H9 (cell line): ENCODE measurements around the gene RXRB. TPM values are rescaled to one million over a fixed set of nuclear protein-coding genes. Genes with fewer than 3 reads are reported as not detected.

Experiments used
- DNase-seq: peaks from one replicate; pipeline ENCODE4 v3.0.0-alpha.2; 2017
- H2AFZ ChIP-seq: one replicate; pipeline ENCODE4 v1.6.1; 2013; ENCODE audit warnings: mild to moderate bottlenecking, low read length, control low read depth, moderate library complexity
- H2AK5ac ChIP-seq: 2 replicates; pipeline ENCODE4 v1.6.1; 2013; ENCODE audit warnings: low read length, control low read depth, mixed read lengths; ENCODE audit not compliant: insufficient read length
- H2BK120ac ChIP-seq: one replicate; pipeline ENCODE4 v1.6.1; 2013; ENCODE audit warnings: low read depth, mild to moderate bottlenecking, low read length, control low read depth, inconsistent platforms; ENCODE audit not compliant: poor library complexity, severe bottlenecking
- H2BK12ac ChIP-seq: 2 replicates; pipeline ENCODE4 v1.6.1; 2013; ENCODE audit warnings: low read length, control low read depth, mixed read lengths, low read depth; ENCODE audit not compliant: insufficient read length
- H2BK15ac ChIP-seq: 2 replicates; pipeline ENCODE4 v1.6.1; 2013; ENCODE audit warnings: low read depth, low read length, control low read depth
- H2BK20ac ChIP-seq: one replicate; pipeline ENCODE4 v1.6.1; 2013; ENCODE audit warnings: low read depth, mild to moderate bottlenecking, low read length, control low read depth, inconsistent platforms; ENCODE audit not compliant: poor library complexity, severe bottlenecking
- H2BK5ac ChIP-seq: 2 replicates; pipeline ENCODE4 v1.6.1; 2013; ENCODE audit warnings: low read length, control low read depth, mixed read lengths; ENCODE audit not compliant: insufficient read length
- H3K14ac ChIP-seq: 2 replicates; pipeline ENCODE4 v1.6.1; 2013; ENCODE audit warnings: low read length, control low read depth; ENCODE audit not compliant: insufficient read depth
- H3K18ac ChIP-seq: 2 replicates; pipeline ENCODE4 v1.6.1; 2013; ENCODE audit warnings: low read depth, mild to moderate bottlenecking, mixed read lengths, low read length, control low read depth; ENCODE audit not compliant: insufficient read length
- H3K23ac ChIP-seq: 2 replicates; pipeline ENCODE4 v1.6.1; 2013; ENCODE audit warnings: low read length, control low read depth, mixed read lengths, low read depth; ENCODE audit not compliant: insufficient read length
- H3K23me2 ChIP-seq: 2 replicates; pipeline ENCODE4 v1.6.1; 2013; ENCODE audit warnings: low read depth, mild to moderate bottlenecking, mixed read lengths, low read length, control low read depth; ENCODE audit not compliant: insufficient read length, poor library complexity, severe bottlenecking
- H3K27ac ChIP-seq: 2 replicates; pipeline ENCODE4 v1.5.1; 2013; ENCODE audit warnings: low read length, control low read depth, mixed read lengths, low read depth; ENCODE audit not compliant: insufficient read length
- H3K27me3 ChIP-seq: 2 replicates; pipeline ENCODE4 v1.6.1; 2013; ENCODE audit warnings: low read length, control low read depth, inconsistent platforms; ENCODE audit not compliant: insufficient read depth
- H3K4ac ChIP-seq: 2 replicates; pipeline ENCODE4 v1.6.1; 2013; ENCODE audit warnings: low read depth, mild to moderate bottlenecking, control low read depth, inconsistent platforms, low read length, moderate library complexity
- H3K4me1 ChIP-seq: 2 replicates; pipeline ENCODE4 v1.6.1; 2013; ENCODE audit warnings: low read length, control low read depth, inconsistent platforms; ENCODE audit not compliant: insufficient read depth
- H3K4me2 ChIP-seq: 2 replicates; pipeline ENCODE4 v1.6.1; 2013; ENCODE audit warnings: low read length, control low read depth, mixed read lengths; ENCODE audit not compliant: insufficient read length, insufficient read depth
- H3K56ac ChIP-seq: 2 replicates; pipeline ENCODE4 v1.6.1; 2013; ENCODE audit warnings: low read depth, mild to moderate bottlenecking, mixed read lengths, low read length, control low read depth; ENCODE audit not compliant: insufficient read length
- H3K79me1 ChIP-seq: 2 replicates; pipeline ENCODE4 v1.6.1; 2013; ENCODE audit warnings: low read depth, mild to moderate bottlenecking, moderate library complexity, low read length, control low read depth, inconsistent platforms; ENCODE audit not compliant: insufficient read depth, poor library complexity, severe bottlenecking
- H3K79me2 ChIP-seq: 2 replicates; pipeline ENCODE4 v1.6.1; 2013; ENCODE audit warnings: low read length, control low read depth, inconsistent platforms; ENCODE audit not compliant: insufficient read depth
- H3K9ac ChIP-seq: 2 replicates; pipeline ENCODE4 v1.6.1; 2013; ENCODE audit warnings: low read length, control low read depth, mixed read lengths; ENCODE audit not compliant: insufficient read length; ENCODE audit errors: extremely low read depth
- H3K9me3 ChIP-seq: one replicate; pipeline ENCODE4 v1.6.1; 2013; ENCODE audit warnings: low read depth, low read length, inconsistent platforms; ENCODE audit not compliant: control insufficient read depth
- H3T11ph ChIP-seq: one replicate; pipeline ENCODE4 v1.6.1; 2013; ENCODE audit warnings: mild to moderate bottlenecking, low read length, control low read depth, inconsistent platforms
- H4K20me1 ChIP-seq: one replicate; pipeline ENCODE4 v1.6.1; 2013; ENCODE audit not compliant: control insufficient read depth, insufficient read length, insufficient read depth
- H4K5ac ChIP-seq: 2 replicates; pipeline ENCODE4 v1.6.1; 2013; ENCODE audit warnings: low read depth, mild to moderate bottlenecking, mixed read lengths, low read length, control low read depth; ENCODE audit not compliant: insufficient read length
- H4K8ac ChIP-seq: replicated peaks from 2 replicates; pipeline ENCODE4 v1.6.1; 2013; ENCODE audit warnings: low read length, control low read depth, mixed read lengths, low read depth; ENCODE audit not compliant: insufficient read length
- H4K91ac ChIP-seq: 2 replicates; pipeline ENCODE4 v1.6.1; 2013; ENCODE audit warnings: low read depth, mild to moderate bottlenecking, moderate library complexity, mixed read lengths, low read length, control low read depth; ENCODE audit not compliant: insufficient read length
- H3K27ac Mint-ChIP-seq, 3 experiments: 2 replicates in 2 of 3; 3 replicates in 1 of 3; pipeline ENCODE4 v1.8.0; 2020 to 2021; ENCODE audit warnings: mixed read lengths in 3 of 3, mild to moderate bottlenecking in 1 of 3, moderate library complexity in 1 of 3
- H3K27me3 Mint-ChIP-seq: 2 replicates; pipeline ENCODE4 v1.8.0; 2021; ENCODE audit warnings: low read depth, mild to moderate bottlenecking, moderate library complexity, mixed read lengths
- H3K36me3 Mint-ChIP-seq, 3 experiments: 2 replicates in 2 of 3; 3 replicates in 1 of 3; pipeline ENCODE4 v1.8.0; 2020 to 2021; ENCODE audit warnings: low read depth in 3 of 3, mixed read lengths in 3 of 3; ENCODE audit not compliant: insufficient read depth in 1 of 3
- H3K4me1 Mint-ChIP-seq, 2 experiments: 2 replicates each; pipeline ENCODE4 v1.8.0; 2020; ENCODE audit warnings: mixed read lengths in 2 of 2
- H3K4me3 Mint-ChIP-seq, 2 experiments: 2 replicates in 1 of 2; 3 replicates in 1 of 2; pipeline ENCODE4 v1.8.0; 2020 to 2021; ENCODE audit warnings: mild to moderate bottlenecking in 2 of 2, mixed read lengths in 2 of 2, moderate library complexity in 1 of 2
- H3K9me3 Mint-ChIP-seq, 2 experiments: 2 replicates in 1 of 2; 3 replicates in 1 of 2; pipeline ENCODE4 v1.8.0; 2020; ENCODE audit warnings: mild to moderate bottlenecking in 2 of 2, mixed read lengths in 2 of 2, moderate library complexity in 1 of 2
- CTCF ChIP-seq: fragments of 200-600 bp; sonication (generic); conservative IDR thresholded peaks from 3 replicates; pipeline ENCODE4 v1.8.0; 2021; ENCODE audit warnings: antibody characterized with exemption, mild to moderate bottlenecking
- WGBS: extraction: QIAGEN DNeasy Blood & Tissue Kit; methylation state at CpG from one replicate; pipeline ENCODE4 v1.1.7; 2013; ENCODE audit warnings: missing lambda C conversion rate, low lambda C conversion rate, mixed read lengths; ENCODE audit not compliant: insufficient read length; ENCODE audit errors: extremely low coverage; 5-methylcytosine and 5-hydroxymethylcytosine counted together
- total RNA-seq: library from RNA; stranded (reverse); gene quantifications from 2 replicates; pipeline ENCODE4 v1.2.1, GENCODE V29; 2021

The RXRB gene
- total RNA-seq, 1 experiment from 2014 or later = 14.8 TPM

- no peak overlapping the region for H2BK120ac ChIP-seq
- H3K14ac ChIP-seq = no peak overlapping the region
- peaks cover 32% of the 10 kb centered on the region for H3K27me3 Mint-ChIP-seq
- no peak overlapping the region for H4K8ac ChIP-seq
- peak overlapping the region; percentile 69 to 95 for H3K4me3 Mint-ChIP-seq
- H3K9ac ChIP-seq = no peak overlapping the region
- H3K4me1 ChIP-seq = peaks cover 15% of the 10 kb centered on the region; the same call in 1 of the 2 replicates
- H3K23me2 ChIP-seq = peaks cover 26% of the 10 kb centered on the region
- no peak overlapping the region for H3K27ac ChIP-seq
- H3K23ac ChIP-seq = no peak overlapping the region
- peaks cover 4% of the 10 kb centered on the region; the same call in 1 of the 2 replicates for H3K79me2 ChIP-seq
- no peak overlapping the region for H2BK20ac ChIP-seq
- H2BK5ac ChIP-seq = no peak overlapping the region
- H3K9me3 ChIP-seq = no peaks in the 10 kb centered on the region
- H4K20me1 ChIP-seq = no peaks in the 10 kb centered on the region
- H4K5ac ChIP-seq = no peak overlapping the region
- H3K27me3 ChIP-seq = peaks cover 23% of the 10 kb centered on the region; the same call in 1 of the 2 replicates
- H3K27ac Mint-ChIP-seq = peak overlapping the region in 1 of 3 experiments; percentile 39; a peak in 2 of 7 replicates
- peak overlapping the region; percentile 9 for H3K4me2 ChIP-seq
- H3K56ac ChIP-seq = no peak overlapping the region
- no CpG with 5 or more reads among the region's 4 CpGs for WGBS
- H2AFZ ChIP-seq = no peak overlapping the region
- H3K36me3 Mint-ChIP-seq = peaks cover 25 to 34% (median 29%) of the 10 kb centered on the region in 3 experiments
- no peak overlapping the region for H2BK15ac ChIP-seq
- H3K4me1 Mint-ChIP-seq = peaks cover 46 to 52% of the 10 kb centered on the region in 2 experiments
- no peaks in the 10 kb centered on the region; a peak in 1 of 5 replicates for H3K9me3 Mint-ChIP-seq
- no peak overlapping the region for H3T11ph ChIP-seq
- no peak for TF ChIP-seq CTCF
- H4K91ac ChIP-seq = no peak overlapping the region
- no peaks in the 10 kb centered on the region for H3K79me1 ChIP-seq
- H2BK12ac ChIP-seq = no peak overlapping the region
- no peak for DNase-seq
- H3K4ac ChIP-seq = no peak overlapping the region
- H2AK5ac ChIP-seq = no peak overlapping the region
- H3K18ac ChIP-seq = no peak overlapping the region
Measured at GRCh38 chr6:33204165-33204414, 3.6 kb upstream of the RXRB start.
